ENCODE measurements around the gene CYRIA. TPM values are rescaled to one million over a fixed set of nuclear protein-coding genes. Genes with fewer than 3 reads are reported as not detected.

Gene CYRIA
- total RNA-seq, 1 donor from 2014 or later: 19.3 TPM

GRCh38 chr2:16653083-16653375, 12.6 kb downstream of the CYRIA start:
- no peak for DNase-seq
- Mint-ChIP-seq H3K27me3 (ENCODE audit: unreplicated experiment) (no peaks in the 10 kb centered on the region), H3K36me3 (ENCODE audit: unreplicated experiment) (no peaks in the 10 kb centered on the region), H3K4me3 (ENCODE audit: unreplicated experiment) (no peak overlapping the region), H3K9me3 (ENCODE audit: unreplicated experiment) (no peaks in the 10 kb centered on the region), H3K4me1 (ENCODE audit: low read depth, unreplicated experiment) (peaks cover 23% of the 10 kb centered on the region), H3K27ac (ENCODE audit: unreplicated experiment) (no peak overlapping the region)
- no peak for TF ChIP-seq CTCF (IDR thresholded peaks at IDR 0.05; ENCODE audit: partially characterized antibody, unreplicated experiment)

DNA sequence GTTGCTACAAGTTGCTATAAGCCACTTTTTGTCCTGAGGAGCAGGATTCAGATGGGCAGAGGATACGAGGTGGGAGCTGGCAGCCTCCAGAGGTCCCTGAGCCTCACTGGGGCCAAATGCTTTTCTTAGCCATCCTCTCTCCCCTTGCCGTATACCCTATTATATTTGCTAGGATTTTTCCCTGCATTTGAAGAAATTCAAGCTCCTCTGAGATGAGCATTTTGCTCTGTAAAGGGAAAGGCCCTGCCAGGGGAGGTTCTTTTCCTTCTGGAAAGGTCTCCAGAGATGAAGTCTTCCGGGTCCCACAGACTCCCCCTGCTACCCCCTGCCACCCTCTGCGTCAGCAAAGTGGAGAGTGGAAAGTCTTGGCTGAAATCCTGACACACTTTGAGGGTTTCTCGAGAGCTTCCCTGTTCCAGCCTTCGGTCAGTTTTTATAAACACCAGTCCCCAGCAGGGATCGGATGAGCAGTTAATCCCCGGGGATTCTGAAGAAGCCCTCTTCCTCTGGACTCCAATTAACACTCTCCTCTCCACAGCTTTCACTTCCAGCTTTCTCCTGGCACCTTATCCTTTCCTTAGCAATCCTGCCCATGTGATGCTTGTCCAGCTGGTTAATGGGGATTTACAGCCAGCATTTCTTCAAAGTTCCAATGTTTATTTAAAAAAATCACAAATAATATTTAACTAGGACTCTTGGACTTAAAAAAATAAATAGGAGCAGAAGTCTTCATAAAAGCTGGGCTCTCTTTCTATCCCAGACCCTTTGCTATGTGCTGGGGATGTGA, 13.1 kb downstream of the CYRIA start:
- Mint-ChIP-seq H3K27ac (ENCODE audit: unreplicated experiment) (no peak overlapping the region), H3K9me3 (ENCODE audit: unreplicated experiment) (no peaks in the 10 kb centered on the region), H3K27me3 (ENCODE audit: unreplicated experiment) (no peaks in the 10 kb centered on the region), H3K36me3 (ENCODE audit: unreplicated experiment) (no peaks in the 10 kb centered on the region), H3K4me3 (ENCODE audit: unreplicated experiment) (no peak overlapping the region), H3K4me1 (ENCODE audit: low read depth, unreplicated experiment) (peaks cover 24% of the 10 kb centered on the region)
- TF ChIP-seq CTCF (IDR thresholded peaks at IDR 0.05; ENCODE audit: partially characterized antibody, unreplicated experiment): no peak
- DNase-seq: no peak

DNA sequence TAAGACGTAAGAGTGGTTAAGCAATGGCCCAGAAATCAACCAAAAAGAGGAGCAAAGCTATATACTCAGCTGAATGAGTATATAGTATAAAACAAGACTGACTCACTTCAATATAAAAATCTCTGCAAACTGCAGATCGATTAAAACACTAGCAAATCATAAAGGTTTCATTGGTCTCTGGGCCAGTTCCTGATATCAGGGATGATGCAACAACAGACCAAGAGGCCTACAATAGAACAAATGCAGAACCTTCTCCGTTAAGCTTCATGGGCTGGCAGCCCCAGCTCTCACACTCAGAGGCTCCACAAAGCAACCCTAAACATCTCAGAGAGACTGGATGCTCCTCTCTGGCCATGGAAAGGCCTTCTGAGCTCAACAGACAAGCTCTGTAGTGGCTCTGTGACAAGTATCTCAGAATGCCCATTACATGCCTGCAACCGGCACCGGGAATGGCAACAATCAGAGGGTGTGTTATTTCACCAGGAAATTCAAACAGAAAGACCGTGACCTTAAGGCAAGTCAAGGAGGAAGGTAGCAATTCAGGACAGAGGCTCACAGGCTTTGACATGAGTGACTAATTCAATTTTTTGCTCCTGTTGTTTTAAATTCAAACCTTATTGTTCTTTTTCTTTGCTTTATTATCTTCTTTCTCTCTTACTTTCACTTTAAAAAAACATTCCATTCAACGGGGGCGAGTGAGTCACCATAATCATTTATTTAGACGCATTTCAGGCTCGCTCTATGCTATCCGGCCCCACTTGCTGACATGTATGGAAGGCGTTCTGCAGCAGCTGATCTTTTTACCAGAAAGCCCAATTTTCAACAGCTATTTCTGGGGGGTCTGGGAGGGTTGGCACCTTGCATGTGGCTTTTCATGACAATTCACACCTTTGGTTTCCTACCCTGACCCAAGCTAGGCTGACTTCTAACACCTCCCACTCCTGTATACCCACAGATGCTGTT, 15.1 kb downstream of the CYRIA start:
- Mint-ChIP-seq H3K27me3 (ENCODE audit: unreplicated experiment) (no peaks in the 10 kb centered on the region), H3K4me3 (ENCODE audit: unreplicated experiment) (no peak overlapping the region), H3K36me3 (ENCODE audit: unreplicated experiment) (no peaks in the 10 kb centered on the region), H3K4me1 (ENCODE audit: low read depth, unreplicated experiment) (peaks cover 25% of the 10 kb centered on the region), H3K27ac (ENCODE audit: unreplicated experiment) (no peak overlapping the region), H3K9me3 (ENCODE audit: unreplicated experiment) (no peaks in the 10 kb centered on the region)
- TF ChIP-seq CTCF (IDR thresholded peaks at IDR 0.05; ENCODE audit: partially characterized antibody, unreplicated experiment): no peak
- DNase-seq: no peak

DNA sequence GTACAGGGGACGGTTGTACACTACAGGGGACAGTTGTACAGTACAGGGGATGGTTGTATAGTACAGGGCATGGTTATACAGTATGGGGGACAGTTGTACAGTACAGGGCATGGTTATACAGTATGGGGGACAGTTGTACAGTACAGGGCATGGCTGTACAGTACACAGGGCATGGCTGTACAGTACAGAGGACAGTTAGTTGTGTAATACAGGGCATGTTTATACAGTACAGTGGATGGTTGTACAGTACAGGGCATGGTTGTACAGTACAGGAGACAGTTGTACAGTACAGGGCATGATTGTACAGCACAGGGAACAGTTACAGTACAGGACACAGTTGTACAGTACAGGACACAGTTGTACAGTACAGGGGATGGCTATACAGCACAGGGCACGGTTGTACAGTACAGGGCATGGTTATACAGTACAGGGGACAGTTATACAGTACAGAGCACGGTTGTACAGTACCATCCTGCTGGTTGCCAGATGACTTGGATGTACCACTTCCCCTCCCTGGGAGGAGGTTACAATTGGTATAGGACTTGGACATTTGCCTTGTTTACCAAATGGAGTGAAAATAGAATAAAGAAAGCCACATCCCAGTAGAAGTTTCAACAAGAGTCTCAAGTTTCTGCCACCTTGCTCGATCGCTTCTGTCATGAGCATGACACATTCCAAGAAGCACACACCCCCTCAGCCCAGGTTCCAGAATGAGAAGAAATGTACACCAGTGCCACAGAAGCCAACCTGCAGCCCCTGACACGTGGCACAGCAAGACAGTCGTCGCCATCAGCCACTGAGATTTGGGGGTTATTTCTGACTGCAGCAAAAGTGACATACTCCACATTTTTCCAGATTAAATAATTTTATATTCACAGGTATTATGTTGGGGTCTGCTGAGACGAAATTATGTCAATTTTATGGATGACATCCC, 16.0 kb downstream of the CYRIA start:
- Mint-ChIP-seq H3K36me3 (ENCODE audit: unreplicated experiment) (no peaks in the 10 kb centered on the region), H3K27me3 (ENCODE audit: unreplicated experiment) (no peaks in the 10 kb centered on the region), H3K4me1 (ENCODE audit: low read depth, unreplicated experiment) (peaks cover 21% of the 10 kb centered on the region), H3K4me3 (ENCODE audit: unreplicated experiment) (no peak overlapping the region), H3K27ac (ENCODE audit: unreplicated experiment) (no peak overlapping the region), H3K9me3 (ENCODE audit: unreplicated experiment) (no peaks in the 10 kb centered on the region)
- TF ChIP-seq CTCF (IDR thresholded peaks at IDR 0.05; ENCODE audit: partially characterized antibody, unreplicated experiment): no peak
- no peak for DNase-seq
